ENCODE results near the gene MYOD1.

- TF ChIP-seq CTCF (IDR thresholded peaks at IDR 0.05 in 2 of 3, conservative IDR thresholded peaks at IDR 0.05 in 1 of 3; ENCODE audit: borderline replicate concordance in 1 of 3, insufficient read depth in 1 of 3, low read depth in 2 of 3, low read length in 2 of 3), result no peak
- TF ChIP-seq POLR2A (IDR thresholded peaks at IDR 0.05; ENCODE audit: borderline replicate concordance, extremely low read depth, insufficient read depth, insufficient read length), result no peak
- no peak for TF ChIP-seq POLR2AphosphoS5 (IDR thresholded peaks at IDR 0.05; ENCODE audit: low read depth, low read length)
- no peak for TF ChIP-seq CEBPB (IDR thresholded peaks at IDR 0.05; ENCODE audit: low read depth)
- TF ChIP-seq ZBTB33 (IDR thresholded peaks at IDR 0.05; ENCODE audit: extremely low read depth, insufficient replicate concordance, low read length), result no peak
- TF ChIP-seq SRF (IDR thresholded peaks at IDR 0.05; ENCODE audit: low read depth), result no peak
- no peak for TF ChIP-seq EGR1 (IDR thresholded peaks at IDR 0.05; ENCODE audit: low read depth)
- TF ChIP-seq SIN3A (IDR thresholded peaks at IDR 0.05; ENCODE audit: low read depth), result no peak
- TF ChIP-seq MAX (IDR thresholded peaks at IDR 0.05), result no peak
- TF ChIP-seq EZH2 (IDR thresholded peaks at IDR 0.05), result no peak
- no peak for TF ChIP-seq SP1 (IDR thresholded peaks at IDR 0.05; ENCODE audit: low read depth)
- no peak for TF ChIP-seq EZH2phosphoT487 (IDR thresholded peaks at IDR 0.05; ENCODE audit: borderline replicate concordance)
- TF ChIP-seq ZNF274 (IDR thresholded peaks at IDR 0.05; ENCODE audit: low read depth, low read length), result no peak
- no peak for TF ChIP-seq CBX3 (IDR thresholded peaks at IDR 0.05; ENCODE audit: low read depth)
Observed at GRCh38 chr11:17750801-17751165, 31.4 kb downstream of the MYOD1 start.
